ENCODE results near the gene TRABD. TPM values are rescaled to one million over a fixed set of nuclear protein-coding genes. Genes with fewer than 3 reads are reported as not detected.

Gene TRABD
- total RNA-seq, 1 donor from 2014 or later: 35.7 TPM

- Histone ChIP-seq H3K4me2 (ENCODE audit: low read length) (no peak overlapping the region), H4K20me1 (ENCODE audit: insufficient read depth, low read length) (no peaks in the 10 kb centered on the region), H3K27me3 (ENCODE audit: insufficient read depth, low read length) (no peaks in the 10 kb centered on the region), H3K79me2 (ENCODE audit: insufficient read depth, low read length) (no peaks in the 10 kb centered on the region), H3K4me3 (ENCODE audit: insufficient read depth, low read depth, low read length) (no peak overlapping the region), H3K9ac (ENCODE audit: low read length) (no peak overlapping the region), H3K27ac (ENCODE audit: low read depth, low read length) (no peak overlapping the region), H3K9me3 (ENCODE audit: insufficient read depth, low read depth, low read length) (no peaks in the 10 kb centered on the region), H2AFZ (ENCODE audit: low read depth, low read length) (no peak overlapping the region), H3K36me3 (ENCODE audit: insufficient read depth, low read length) (no peaks in the 10 kb centered on the region), H3K4me1 (ENCODE audit: insufficient read depth, low read length) (no peaks in the 10 kb centered on the region)
- no peak overlapping the region for H3K4me3 Mint-ChIP-seq (ENCODE audit: unreplicated experiment)
- H3K9me3 Mint-ChIP-seq (ENCODE audit: unreplicated experiment): no peaks in the 10 kb centered on the region
- no peak for TF ChIP-seq EZH2 (IDR thresholded peaks at IDR 0.05; ENCODE audit: insufficient read depth, low read length)
- TF ChIP-seq CTCF (IDR thresholded peaks at IDR 0.05; ENCODE audit: insufficient read depth, low read depth, low read length): no peak
- peaks cover 12% of the 10 kb centered on the region for H3K27me3 Mint-ChIP-seq (ENCODE audit: low read depth, unreplicated experiment)
- H3K4me1 Mint-ChIP-seq (ENCODE audit: low read depth, unreplicated experiment): no peaks in the 10 kb centered on the region
- FAIRE-seq (no peak), DNase-seq (ENCODE audit: low read depth) (no peak)
- peaks cover 2% of the 10 kb centered on the region for H3K36me3 Mint-ChIP-seq (ENCODE audit: low read depth, unreplicated experiment)
- H3K27ac Mint-ChIP-seq (ENCODE audit: unreplicated experiment): no peak overlapping the region
These were observed 7.9 kb upstream of the TRABD start for GRCh38 chr22:50177537-50178470.

- H3K27me3 Mint-ChIP-seq (ENCODE audit: low read depth, unreplicated experiment): peaks cover 10% of the 10 kb centered on the region
- FAIRE-seq: no peak
These were observed 7.2 kb upstream of the TRABD start for GRCh38 chr22:50178471-50178864.

More at GRCh38 chr22:50178471-50178864, 7.2 kb upstream of the TRABD start:
- Mint-ChIP-seq H3K4me3 (ENCODE audit: unreplicated experiment) (no peak overlapping the region), H3K4me1 (ENCODE audit: low read depth, unreplicated experiment) (no peaks in the 10 kb centered on the region), H3K9me3 (ENCODE audit: unreplicated experiment) (no peaks in the 10 kb centered on the region), H3K27ac (ENCODE audit: unreplicated experiment) (no peak overlapping the region), H3K36me3 (ENCODE audit: low read depth, unreplicated experiment) (peaks cover 2% of the 10 kb centered on the region)
- Histone ChIP-seq H3K9me3 (ENCODE audit: insufficient read depth, low read depth, low read length) (no peaks in the 10 kb centered on the region), H3K9ac (ENCODE audit: low read length) (no peak overlapping the region), H3K4me3 (ENCODE audit: insufficient read depth, low read depth, low read length) (no peak overlapping the region), H3K27ac (ENCODE audit: low read depth, low read length) (no peak overlapping the region), H3K79me2 (ENCODE audit: insufficient read depth, low read length) (no peaks in the 10 kb centered on the region), H3K4me2 (ENCODE audit: low read length) (no peak overlapping the region), H3K36me3 (ENCODE audit: insufficient read depth, low read length) (no peaks in the 10 kb centered on the region), H3K27me3 (ENCODE audit: insufficient read depth, low read length) (no peaks in the 10 kb centered on the region), H2AFZ (ENCODE audit: low read depth, low read length) (no peak overlapping the region), H3K4me1 (ENCODE audit: insufficient read depth, low read length) (no peaks in the 10 kb centered on the region), H4K20me1 (ENCODE audit: insufficient read depth, low read length) (no peaks in the 10 kb centered on the region)
- no peak for DNase-seq (ENCODE audit: low read depth)
- TF ChIP-seq CTCF (IDR thresholded peaks at IDR 0.05; ENCODE audit: insufficient read depth, low read depth, low read length): no peak
- TF ChIP-seq EZH2 (IDR thresholded peaks at IDR 0.05; ENCODE audit: insufficient read depth, low read length): no peak
